GM19238 (cell line): Measurements from ENCODE around the gene BLOC1S3.

ENCODE experiments used
- DNase-seq: peaks from one replicate; pipeline ENCODE4 v3.0.0; 2011; ENCODE audit warnings: low spot score; ENCODE audit not compliant: insufficient read length

Gene BLOC1S3

DNA sequence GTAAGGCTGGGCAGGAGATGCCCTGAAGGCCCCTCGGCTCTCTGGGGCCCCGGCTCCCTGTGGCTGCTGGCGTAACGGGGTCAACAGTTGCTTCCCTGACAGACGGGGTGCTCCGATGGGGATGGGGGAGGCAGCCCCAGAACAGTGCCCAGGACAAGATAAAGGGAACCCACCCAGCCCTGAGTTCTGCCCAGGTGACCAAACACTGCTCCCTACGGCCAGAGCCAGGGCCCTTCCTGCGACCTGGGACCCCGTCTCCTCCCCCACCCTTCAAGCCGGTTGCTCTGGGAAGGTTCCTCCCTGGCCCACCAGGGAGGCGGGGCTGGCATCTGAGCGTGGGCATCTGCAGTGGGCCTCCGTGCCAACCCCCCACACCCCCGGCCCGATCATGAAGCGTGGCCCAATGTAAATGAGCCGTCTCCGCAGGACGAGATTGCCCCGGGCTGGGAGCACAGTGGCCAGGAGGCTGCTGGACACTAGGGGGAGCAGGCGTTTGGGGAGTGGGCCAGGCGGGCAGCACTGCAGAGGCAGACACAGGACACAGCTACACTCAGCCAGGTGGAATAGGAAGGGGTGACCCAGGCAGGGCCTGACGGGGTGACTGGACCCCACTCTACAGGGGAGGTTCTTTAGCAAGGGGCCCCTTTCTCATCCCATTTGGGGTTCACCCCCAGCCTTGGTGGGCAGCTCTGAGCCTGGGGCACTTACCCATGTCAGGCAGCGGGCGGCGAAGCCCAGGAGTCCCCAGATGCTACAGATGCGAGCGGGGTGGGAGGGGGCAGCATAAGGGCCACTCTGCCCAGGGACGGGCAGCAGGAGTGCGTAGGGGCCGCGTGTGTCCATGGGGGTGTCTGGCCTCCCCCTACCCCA lies 16.6 kb upstream of the BLOC1S3 start:
- DNase-seq, result no peak

GRCh38 chr19:45162608-45163143 lies 15.9 kb upstream of the BLOC1S3 start:
- no peak for DNase-seq

DNA sequence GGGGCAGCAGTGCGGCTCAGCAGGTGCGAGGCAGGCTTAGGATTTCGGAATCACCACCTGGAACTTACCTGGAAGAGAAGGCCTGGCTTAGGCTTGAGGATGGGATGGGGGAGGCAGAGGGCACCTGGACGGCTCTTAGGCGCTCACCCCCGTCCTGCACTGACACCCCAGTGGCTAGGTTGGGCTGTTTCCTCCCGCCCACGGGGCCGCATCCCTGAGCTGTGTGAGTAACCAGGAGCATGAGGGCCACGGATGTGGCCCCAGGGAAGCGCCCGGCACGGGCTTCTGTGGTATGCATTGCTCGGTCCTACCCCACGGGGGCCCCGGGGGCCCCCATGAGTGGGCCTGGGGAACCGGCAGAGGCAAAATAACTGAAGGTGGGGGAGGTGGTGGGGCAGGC lies 15.4 kb upstream of the BLOC1S3 start:
- no peak for DNase-seq

GRCh38 chr19:45163751-45164460 lies 14.7 kb upstream of the BLOC1S3 start:
- no peak for DNase-seq

- peak; percentile 58 for DNase-seq
These were observed 13.8 kb upstream of the BLOC1S3 start for GRCh38 chr19:45164577-45165335.

DNA sequence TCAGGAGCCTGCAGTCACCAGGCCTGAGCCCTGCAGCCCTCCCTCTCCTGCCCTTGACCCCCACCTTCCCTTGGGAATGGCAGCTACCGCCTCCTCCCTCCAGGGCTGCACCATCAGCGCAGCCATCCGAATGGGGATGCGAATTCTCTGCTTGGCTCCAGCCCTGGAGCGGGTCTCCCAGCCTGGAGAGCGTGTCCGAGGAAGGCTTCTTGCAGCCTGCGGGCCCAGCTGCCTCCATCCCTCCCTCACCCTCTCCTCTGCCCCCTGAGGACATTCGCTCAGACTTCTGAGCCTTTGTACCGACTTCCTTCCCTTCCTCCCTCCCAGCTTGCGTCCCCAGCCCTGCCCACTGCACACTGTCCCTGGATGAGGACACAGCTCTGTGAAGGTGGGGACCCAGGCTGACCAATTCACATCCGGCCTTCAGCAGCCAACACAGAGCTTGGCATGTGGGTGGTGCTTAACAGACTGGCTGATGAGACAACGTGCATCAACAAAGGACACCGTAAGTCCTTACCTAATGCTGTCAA lies 11.8 kb upstream of the BLOC1S3 start:
- no peak for DNase-seq

- no peak for DNase-seq
These were observed 9.7 kb upstream of the BLOC1S3 start for GRCh38 chr19:45168767-45169351.

DNA sequence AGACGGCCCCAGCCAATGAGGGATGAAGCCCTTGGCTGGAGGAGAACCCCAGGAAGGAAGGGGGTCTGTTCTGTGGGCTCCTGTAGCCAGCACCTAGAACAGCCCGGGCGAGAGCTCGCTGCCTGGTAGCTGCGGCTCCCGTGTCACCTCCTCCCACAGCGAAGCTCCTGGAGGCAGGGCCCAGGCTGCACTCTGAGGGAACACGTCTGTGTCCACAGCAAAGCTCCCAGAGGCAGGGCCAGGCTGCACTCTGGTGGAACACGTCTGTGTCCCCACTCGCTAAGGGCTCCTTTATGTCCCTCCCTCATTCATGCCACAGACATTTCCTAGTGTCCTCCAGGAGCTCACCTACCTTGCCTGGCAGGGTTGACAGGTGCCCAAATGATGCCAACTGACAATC lies 9.0 kb upstream of the BLOC1S3 start:
- DNase-seq, result no peak

DNA sequence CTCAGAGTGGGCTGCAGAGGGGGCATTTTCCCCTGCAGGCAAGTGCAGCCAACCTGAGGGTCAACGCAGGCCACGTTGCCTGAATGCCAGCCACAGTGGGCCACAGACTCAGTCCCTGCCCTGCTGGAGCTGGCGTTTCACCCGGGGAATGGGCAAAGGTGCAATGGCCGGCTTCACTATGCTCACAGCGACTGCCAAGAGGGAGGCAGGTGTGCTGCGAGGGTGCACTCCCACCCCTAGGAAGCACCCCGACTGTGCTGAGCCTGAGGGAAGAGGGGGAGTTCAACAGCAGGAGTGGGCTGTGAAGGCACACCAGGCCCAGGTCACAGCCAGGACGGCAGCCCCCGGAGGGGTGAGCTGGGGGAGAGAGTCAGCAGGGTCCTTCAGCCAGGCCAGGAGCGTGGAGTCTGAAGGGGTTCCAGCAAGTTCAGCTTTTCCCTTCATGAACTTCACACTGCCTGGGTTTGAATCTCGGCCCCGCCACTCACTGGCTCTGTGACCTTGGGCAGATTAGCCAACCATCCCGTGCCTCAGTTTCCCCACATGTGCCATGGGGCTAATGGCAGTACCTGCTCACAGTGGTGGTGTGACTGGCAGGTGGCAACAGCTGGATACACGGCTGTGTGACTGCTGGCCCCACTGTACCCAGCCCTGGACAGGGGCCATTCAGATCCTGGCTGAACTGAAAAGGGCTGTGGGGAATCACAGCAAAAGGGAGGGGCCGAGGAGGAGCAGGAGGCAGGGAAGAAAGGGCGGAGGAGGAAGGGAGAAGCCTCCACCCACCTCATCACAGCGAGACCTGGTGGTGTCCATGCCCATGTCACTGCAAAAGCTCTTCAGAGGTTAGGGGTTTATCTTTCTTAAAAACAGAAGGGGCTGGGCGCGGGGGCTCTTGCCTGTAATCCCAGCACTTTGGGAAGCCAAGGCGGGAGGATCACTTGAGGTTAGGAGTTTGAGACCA lies 8.2 kb upstream of the BLOC1S3 start:
- DNase-seq, result no peak

DNA sequence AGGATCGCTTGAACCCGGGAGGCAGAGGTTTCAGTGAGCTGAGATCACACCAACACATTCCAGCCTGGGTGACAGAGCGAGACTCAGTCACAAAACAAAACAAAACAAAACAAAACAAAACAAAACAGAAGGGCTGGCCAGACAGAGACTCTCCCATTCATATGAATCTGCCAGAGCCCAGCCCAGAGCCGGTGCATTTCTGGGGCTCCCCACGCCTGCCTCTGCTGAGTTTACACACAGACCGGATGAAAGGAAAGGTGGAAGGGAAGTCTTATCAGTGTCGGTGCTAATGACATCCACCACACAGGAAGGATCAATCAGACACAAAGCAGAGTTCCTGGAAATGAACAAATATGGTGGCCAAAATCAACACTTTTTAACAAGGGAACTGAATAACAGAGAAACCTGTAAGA lies 7.4 kb upstream of the BLOC1S3 start:
- DNase-seq, result no peak

- DNase-seq, result no peak
These were observed 6.4 kb upstream of the BLOC1S3 start for GRCh38 chr19:45172173-45172572.

GRCh38 chr19:45172611-45173208 lies 5.9 kb upstream of the BLOC1S3 start:
- DNase-seq, result no peak

GRCh38 chr19:45173816-45174215 lies 4.8 kb upstream of the BLOC1S3 start:
- no peak for DNase-seq

GRCh38 chr19:45175515-45176345 lies 2.9 kb upstream of the BLOC1S3 start:
- no peak for DNase-seq

GRCh38 chr19:45177817-45178261 lies 745 bp upstream of the BLOC1S3 start, which contains the start of gene TRAPPC6A:
TRAPPC6A (minus strand) TSS chr19:45178237; CDS start chr19:45178218, 19 bp downstream.
- DNase-seq, result no peak

DNA sequence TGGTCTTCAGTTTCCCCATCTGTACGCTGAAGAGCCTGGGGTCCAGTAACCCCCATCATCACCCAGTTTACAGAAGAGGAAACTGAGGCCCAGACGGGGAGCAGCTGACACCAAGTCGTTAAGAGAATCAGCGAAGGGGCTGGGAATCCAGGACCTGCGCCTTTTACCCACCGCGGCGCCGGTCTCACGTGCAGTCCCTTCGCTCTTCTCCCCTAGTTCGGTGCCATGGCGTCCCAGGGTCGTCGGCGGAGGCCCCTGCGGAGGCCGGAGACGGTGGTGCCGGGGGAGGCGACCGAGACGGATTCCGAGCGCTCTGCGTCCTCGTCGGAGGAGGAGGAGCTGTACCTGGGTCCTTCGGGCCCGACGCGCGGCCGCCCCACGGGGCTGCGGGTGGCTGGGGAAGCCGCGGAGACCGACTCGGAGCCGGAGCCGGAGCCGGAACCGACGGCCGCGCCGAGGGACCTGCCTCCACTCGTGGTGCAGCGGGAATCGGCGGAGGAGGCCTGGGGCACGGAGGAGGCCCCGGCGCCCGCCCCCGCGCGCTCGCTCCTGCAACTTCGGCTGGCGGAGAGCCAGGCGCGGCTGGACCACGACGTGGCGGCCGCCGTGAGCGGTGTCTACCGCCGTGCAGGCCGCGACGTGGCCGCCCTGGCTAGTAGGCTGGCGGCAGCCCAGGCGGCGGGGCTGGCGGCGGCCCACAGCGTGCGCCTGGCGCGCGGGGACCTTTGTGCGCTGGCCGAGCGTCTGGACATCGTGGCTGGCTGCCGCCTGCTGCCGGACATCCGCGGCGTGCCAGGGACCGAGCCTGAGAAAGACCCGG lies 698 bp downstream of the BLOC1S3 start:
- no peak for DNase-seq

DNA sequence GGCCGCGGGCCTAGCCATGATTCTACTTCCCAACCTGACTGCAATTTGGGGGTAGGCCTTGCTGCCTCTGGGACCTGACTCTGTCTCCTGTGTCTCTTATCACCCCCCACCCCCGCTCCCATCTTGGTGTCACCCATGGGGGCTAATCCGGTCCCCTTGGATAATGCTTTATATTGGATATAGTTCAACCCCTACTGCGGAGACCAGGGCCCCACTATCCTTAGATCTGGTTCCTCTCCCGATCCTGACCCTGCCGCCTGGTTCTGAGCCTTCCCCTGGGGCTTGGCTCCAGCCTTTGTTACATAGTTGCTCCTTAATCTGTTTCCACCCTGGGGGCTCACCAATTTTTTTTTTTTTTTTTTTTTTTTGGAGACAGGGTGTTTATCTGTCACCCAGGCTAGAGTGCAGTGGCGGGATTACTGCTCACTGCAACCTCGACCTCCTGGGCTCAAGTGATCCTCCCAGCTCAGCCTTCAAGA lies 1.3 kb downstream of the BLOC1S3 start:
- no peak for DNase-seq
